GM19238 (cell line): Measurements from ENCODE around the gene GTSE1.

Experiments used
- DNase-seq: peaks from one replicate; pipeline ENCODE4 v3.0.0; 2011; ENCODE audit warnings: low spot score; ENCODE audit not compliant: insufficient read length

The GTSE1 gene

DNA sequence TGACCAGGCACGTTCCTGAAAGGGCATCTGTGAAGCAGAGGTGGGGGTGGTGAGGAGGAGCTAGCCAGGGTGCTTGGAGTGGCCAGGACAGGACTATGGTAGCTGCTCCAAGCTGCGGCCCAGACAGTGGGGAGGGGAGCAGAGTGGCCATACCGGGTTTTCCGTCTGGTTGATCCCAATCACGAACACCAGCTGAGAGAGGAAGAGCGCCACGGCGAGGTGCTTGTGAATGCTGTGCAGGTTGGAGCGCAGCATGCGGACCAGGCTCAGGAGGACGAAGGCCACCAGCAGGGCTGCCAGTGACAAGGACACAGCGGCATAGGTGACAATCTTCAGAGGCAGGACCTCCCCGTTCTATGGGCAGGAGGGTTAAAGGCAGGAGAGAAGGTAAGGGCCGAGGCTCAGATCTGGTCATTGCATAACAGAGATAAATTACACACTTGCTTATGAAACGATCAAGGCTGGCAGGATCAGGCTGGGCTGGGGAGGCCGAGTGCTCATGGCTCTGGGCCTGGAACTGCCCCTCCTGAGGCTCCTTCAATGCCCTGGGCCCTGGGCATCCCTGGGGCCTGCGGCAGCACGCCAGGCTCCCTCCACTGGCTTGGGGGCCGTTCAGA, 80.3 kb downstream of the GTSE1 start:
- DNase-seq, result no peak

- DNase-seq, result no peak
These were observed 81.1 kb downstream of the GTSE1 start for GRCh38 chr22:46377525-46378425.

DNA sequence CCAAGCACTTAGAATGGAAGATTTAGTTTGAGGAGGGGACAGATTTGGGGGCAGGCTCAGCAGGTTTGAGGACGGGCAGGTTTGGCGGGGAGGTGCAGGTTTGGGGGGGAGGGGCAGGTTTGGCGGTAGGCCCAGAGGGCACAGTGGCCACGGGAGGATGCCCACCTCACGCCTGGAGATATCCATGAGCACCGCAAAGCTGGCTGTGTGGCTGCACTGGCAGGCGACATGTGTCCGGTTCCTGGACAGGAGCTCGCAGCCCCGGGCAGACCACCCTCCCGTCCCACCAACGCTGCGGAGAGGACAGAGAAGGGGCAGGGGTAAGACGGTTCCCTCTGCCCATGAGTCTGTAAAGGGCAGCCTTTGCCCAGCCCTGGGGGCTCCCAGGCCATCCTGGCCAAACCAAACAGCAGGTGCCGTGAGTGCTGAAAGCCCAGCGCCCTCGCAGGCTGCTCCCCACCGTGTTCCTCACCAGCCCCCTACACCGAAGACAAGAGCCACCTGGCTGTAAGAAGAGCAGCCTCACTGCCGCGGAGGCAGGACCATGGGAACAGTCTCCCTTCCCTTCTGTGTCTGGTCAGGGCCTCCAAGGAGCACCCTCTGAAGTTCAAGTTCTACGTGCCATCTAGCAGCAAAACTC, 81.9 kb downstream of the GTSE1 start:
- no peak for DNase-seq

DNA sequence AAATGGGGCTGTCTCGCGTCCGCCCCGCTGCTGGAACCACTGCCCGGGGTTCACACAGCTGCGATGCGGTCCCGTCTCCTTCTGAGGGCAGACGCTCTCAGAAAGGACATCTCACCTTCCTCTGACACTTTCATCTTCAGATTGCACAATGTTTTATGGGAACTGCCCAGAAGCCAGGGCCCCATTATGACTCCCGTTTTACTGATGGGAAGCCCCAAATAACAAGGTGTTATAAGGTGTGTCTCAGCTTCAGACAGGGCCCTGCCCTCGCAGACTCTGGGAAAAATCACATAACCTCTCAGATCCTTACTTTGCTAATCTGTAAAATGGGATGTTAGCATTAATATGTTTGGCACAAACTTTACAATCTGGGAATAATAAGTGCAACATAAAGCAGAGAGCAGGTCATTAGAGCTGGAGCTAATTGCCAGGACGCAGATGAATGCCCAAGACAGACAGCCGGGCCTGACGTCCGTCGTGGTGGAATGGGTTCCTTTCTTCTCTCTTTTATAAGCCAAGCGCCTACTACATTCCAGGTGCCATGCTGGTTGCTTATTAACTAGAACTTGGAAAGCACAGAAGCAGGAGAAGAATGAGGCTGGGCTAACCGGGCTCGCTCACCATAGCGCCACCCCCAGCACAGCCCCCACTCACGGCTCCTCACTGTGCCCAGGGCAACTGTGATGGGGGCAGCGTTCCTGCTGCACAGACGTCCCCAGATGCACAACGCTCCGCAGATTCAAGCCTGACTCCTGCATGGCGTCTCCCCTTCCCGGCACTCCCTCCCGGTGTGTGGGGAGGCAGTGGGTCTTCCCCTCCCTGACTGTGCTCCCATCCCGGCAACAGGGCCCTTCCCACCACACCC, 82.6 kb downstream of the GTSE1 start:
- no peak for DNase-seq

DNA sequence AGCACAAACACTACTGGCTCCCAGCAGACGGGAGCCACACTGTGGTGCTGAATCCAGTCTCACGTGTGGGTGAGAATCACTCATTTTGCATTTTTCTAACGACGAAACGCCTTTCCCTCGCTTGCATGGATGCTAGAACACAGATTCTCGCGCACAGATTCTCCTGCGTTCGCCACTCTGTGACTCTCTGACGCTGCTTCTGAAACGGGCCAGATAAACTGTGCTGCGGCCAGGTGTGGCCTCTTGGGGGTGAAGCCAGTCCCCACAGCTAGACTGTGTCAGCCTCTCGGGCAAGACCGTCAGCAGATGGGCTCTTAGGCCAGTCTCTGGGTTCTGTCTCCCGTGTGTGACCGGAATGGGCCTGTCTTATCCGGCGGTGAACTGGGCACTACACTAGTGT, 83.4 kb downstream of the GTSE1 start:
- no peak for DNase-seq
